Measurements from ENCODE around the gene EPHA8.

DNA sequence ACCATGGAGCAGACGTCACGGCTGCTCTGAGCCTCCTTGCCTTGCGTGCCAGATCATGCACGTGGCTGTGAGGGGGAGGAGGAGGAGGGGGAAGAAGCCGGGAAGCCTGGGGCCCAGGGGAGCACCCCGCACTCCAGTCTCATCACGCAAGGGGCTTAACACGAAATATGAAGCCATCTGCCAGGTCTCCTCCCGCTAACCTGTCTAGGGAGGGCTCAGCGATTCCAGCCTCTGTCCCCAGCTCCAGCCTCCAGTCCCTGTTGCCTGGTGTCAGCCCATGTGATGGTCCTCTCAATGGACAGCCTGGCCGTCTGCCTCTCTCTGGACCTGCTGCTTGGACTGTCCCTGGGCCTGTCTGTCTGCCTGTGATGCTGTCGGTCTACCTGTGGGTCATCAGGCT is 50.7 kb downstream of the EPHA8 start:
- no peak for TF ChIP-seq CTCF (optimal IDR thresholded peaks at IDR 0.05 in 1 of 3, IDR thresholded peaks at IDR 0.05 in 1 of 3, conservative IDR thresholded peaks at IDR 0.05 in 1 of 3; ENCODE audit: extremely low read depth in 1 of 3, insufficient read depth in 2 of 3, low read length in 3 of 3)
- TF ChIP-seq EZH2 (IDR thresholded peaks at IDR 0.05; ENCODE audit: low read length): no peak

Measured in keratinocyte (primary cell).